DMS114 treated with DMSO at 0.1 percent for 48 hours (cell line): ENCODE measurements around the gene TNKS1BP1.

Source experiments
- DNase-seq: peaks from one replicate; lab custom pipeline; 2025; ENCODE audit not compliant: unreplicated experiment; lab: John Stamatoyannopoulos, UW

The TNKS1BP1 gene

DNA sequence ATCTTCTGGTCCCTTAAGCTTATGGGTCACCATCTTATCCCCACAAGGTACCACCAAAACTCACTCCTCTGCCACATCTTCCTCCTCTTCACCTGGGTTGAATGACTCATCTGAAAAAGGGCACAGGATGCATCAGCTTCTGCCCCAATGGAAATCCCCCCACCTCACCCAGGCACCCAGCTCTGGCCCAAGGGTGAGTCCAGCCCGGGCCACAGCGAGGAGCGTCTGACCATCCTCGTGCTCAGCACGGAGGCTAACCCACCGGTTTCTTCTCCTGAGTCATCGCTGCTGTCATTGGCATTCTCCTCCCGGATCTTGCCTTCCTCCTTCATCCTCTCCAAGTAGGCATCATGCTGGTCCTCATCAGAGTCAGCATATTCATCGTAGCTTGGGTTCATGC is 5.3 kb upstream of the TNKS1BP1 start:
- DNase-seq, result no peak

DNA sequence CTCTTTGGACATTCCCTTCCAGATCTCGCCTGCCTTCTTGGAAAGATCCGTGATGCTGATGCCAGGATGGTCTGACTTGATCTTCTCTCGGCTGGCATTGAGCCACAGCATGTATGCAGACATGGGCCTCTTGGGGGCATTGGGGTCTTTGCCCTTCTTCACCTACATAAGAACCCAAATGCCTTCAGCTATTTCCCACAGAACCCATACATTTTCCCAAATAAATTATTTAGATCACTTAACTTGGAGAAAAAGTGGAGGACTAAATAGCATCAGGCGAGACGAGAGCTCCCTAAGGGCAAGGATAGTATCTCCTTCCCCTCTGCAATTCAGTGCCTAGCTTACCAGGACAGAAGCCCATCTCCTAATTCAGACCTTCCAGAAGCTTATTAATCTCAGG is 3.0 kb upstream of the TNKS1BP1 start:
- DNase-seq, result no peak

DNA sequence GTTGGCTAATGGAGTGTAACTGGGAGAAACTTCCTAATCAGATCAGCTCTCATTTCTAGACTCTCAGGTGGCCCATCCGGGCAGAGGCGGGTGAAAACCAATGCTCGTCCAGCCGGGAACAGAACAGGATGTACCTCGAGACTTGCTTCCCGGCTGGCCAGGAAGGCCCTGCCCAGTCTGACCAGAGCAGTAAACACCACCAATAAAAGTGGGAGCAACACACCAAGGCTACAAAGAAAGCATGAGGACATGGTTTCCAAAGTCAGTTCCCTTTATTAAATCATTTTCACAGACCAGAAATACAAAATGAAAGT is 940 bp upstream of the TNKS1BP1 start:
- DNase-seq, result no peak

DNA sequence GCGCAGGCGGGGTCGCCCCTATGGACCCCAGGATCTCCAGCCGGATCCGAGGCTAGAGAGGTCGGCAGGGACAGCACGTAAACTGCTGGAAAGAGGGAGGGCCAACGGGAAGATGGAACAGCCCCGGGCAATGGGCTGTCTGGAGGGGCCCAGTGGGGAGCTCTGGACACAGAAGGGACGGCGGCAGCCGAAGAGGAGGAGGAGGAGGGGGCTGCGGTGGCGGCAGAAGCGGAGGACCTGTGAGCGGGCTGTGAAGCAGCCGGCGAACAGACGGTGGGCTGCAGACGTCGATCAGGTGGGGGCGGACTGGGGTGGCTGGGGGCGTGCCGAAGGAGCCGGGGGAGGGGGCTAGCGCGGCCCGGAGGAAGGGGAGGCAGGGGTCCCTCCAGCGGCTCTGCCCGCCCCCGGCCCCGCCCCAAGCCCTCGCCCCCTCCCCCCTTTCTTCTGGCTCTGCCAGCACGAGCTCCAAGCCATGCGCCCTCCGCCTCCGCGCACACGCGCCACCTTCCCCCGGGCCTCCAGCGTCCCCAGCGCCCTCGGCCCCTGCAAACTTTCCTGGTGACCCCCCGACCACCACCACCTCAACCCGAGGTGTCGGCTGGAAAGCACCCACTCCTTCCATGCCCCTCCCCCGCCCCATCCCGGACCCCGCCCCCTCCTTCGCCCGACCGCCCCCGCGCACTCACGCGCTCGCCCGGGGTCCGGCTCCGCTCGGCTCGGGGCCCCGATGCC is 432 bp downstream of the TNKS1BP1 start:
- no peak for DNase-seq

DNA sequence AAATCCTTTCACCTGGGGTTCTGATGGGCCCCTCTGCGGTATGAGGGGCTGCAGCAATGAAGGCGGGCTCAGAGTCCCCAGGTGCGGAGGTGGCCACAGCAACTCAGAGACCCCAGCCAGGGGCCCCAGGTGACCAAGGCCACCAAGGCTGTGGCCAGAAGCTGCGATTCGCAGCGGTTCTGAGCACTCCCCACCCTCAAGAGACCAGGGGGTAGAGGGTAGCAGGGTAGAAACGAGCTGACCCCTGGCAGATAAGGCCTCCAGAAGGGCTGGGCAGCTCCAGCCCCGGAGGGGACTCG is 948 bp downstream of the TNKS1BP1 start:
- no peak for DNase-seq

DNA sequence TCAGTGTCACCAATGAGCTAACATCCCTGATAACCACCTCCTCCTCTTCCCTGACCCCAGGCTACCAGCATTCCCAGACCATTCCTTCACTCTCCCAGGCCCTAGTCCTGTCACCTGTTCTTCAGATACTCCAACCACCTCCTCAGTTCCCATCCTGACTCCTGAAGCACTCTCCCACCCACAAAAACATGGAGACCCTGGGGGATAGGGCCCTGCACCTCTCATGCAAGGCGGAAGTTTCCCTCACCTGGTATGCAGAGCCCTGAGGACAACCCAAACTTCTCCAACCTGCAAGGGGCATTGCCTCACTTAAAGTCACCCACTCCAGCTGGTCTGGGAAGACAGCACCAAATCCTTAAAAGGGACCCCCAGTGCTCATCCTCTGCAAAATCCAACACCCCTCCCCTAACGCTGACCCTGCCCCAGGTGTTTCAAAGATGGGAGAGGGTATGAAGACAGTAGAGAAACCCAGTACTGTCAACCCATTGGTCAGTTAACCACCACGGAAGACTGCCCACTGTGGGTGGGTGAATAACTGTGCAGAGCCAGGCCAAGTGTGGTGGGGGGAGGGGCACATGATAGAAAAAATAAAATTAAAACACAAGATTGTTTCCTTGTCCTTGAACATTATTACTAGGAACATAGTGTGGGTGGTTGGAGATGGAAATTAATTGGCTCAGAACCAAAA is 1.4 kb downstream of the TNKS1BP1 start:
- no peak for DNase-seq

DNA sequence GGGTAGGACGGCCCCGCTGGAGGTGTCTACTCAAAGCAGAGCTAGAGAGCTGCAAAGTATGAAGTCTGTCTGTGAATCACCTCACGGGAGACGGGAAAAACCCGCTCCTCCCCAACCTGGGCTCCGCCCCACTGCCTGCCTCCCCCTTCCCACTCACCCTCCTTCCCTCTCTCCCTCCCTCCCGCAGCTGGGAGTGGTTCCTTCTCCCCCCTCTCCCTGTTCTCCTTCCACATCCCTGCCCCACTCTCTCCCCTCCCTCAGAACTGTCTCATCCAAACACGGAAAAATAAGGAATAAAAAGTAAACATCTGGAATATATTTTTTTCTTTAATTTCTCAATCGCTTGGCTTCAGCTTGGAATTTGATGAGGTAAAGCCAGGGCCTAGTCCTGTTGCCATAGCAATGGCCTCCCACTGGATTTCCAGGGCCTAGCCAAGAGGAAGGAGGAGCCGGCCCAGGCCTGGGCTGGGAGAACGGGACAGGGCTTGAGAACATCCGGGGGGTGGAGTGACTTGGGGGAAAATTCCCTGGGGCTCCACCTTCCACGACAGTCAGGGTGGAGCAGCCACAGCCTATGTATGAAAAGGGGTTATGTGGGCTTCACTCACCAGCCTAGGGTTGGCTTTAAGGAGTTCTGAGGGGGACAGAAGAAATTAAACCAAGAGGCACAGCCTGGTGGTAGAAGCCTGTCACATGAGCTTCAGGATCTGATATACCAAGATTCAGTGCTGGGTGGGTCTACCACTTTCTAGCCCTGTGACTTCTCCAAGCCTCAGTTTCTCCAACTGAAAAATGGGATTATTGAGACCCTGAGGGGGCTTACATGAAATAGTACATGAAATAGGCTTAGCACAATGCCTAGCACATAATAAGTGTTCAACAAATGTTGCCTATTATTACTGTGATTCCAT is 2.2 kb downstream of the TNKS1BP1 start:
- DNase-seq, result no peak

DNA sequence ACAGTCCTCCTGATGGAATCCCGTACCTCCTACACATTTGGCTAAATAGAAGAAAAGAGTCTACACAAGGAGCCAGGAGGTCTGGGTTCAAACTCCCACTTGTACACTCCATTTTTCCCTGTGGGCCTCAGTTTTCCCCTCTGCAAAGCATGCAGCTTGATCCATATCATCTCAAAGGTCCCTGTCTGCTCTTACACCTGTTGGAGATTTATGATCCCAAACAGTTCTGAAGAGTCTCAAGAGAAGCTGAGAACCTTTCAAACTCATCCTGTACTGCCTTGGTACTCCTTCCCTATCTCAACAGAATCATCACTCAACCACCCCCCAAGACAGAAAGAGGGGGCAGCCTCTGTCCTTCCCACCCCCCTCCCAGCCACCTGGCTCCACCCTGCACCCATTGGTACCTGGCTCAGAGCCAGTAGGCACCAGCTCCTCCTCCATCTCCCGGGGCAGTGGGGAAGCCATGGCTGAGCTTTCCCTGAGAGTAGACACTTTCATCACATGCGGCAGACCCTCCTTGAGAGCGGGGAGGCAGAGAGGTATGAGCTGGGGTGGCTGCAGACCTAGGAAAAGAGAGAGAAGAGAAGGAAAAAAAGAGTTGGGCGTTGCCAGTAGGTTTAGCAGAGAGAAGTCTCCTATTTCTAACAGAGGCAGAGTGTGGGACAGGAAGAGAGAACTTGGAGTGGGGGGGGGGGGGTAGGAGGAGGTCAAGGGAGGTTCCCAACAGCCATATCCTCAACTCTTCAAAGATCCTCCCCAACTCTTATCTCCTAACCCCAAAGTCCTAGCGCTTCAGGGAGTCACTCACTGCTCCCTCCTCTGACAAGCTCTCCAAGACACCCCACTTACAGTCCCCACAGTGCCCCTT is 3.1 kb downstream of the TNKS1BP1 start:
- DNase-seq, result no peak

DNA sequence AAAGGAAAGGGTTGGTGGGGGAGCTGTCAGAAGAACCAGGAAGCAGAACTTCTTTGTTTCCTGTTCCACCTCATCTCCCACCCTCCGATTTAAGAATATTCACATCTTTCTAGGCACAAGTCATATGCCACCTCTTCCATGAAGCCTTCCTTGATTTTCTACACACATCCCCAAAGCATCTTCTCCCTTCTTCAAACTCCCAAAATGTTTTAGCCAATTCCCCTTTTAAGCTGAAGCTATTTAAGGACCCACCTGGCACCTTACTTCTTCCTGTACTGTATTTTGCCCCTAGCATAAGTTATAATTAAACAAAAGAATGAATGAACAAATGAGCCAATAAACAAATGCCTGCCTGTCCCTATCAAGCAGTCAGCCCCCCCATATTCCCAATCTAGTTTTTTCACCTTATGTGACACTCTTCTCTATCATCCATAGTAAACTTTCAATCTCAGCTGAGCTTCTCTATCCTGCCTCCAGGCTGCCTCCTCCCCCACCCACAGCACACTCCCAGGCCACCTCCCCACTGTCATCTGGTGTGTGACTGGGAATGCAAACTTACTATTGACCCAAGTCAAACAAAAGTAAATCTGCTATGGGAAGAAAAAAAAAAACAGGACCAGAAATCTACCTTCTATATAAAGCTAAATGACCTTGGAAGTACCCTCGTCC is 3.9 kb downstream of the TNKS1BP1 start:
- DNase-seq, result no peak

DNA sequence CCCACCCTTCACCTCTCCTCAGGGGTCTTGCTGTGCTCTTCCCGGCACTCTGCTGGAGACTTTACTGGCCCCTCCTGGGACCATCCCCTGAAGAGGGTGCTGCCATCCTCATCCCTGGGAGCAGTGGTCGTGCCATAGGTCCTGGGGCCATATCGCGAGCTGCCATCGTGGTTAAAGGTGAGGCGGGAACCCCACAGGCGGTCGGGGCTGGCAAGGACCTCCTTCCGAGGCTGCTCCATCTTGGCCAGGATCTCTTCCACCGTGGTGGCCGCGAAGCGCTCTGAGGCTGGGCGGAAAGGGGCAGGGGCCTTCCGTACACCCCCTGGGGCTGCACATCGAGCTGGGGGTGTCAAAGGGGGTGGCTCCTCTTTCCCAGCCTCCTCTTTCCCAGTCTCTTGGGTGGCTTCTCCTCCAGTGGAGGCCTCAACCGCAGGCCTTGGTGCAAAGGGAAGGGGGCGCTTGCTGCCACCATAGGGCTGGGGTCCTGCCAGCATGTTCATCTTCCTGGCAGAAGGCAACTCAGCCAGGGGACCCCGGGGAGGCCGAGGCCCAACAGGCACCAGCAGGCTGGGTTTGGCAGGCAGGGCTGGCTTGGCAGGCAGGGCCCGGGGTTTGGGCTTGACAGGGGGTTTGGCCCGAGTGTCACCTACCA is 4.6 kb downstream of the TNKS1BP1 start:
- no peak for DNase-seq

DNA sequence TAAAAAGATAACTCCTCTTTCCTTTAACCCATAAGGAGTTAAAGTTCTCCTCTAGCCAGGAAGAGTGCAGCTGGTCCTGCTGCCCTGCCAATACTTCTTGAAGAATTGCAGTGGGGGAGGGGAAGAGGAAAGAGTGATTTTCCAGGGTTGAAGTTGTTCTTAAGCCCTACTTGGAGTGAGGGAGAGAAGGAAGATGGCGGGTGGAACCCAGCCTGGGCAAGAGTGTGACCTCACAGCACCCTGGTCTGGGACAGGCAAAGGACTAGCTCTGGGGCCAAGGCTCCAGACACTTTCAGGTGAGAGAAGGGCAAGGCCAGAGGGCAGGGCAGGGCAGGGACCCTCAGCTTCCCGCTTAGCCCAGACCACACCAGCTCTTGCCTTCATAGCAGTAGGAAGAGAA is 6.6 kb downstream of the TNKS1BP1 start:
- no peak for DNase-seq

DNA sequence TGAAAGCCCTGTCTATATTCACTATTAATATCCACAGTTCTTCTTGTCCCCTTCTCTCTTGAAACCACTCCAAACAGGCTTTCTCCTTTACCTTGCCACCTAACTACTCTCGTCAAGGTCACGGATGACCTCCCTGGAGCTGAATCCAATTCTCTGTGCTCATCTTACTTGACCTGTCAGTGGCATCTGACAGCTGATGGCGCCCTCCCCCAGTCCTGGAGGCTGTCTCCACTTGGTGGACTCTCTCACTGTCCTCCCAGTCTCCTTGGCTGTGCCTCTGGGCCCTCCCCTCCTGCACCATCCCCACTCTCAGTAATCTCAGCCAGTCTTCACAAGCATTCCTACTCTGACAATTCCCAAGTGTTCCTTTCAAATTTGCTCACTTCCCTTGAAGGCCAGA is 8.7 kb downstream of the TNKS1BP1 start:
- no peak for DNase-seq

DNA sequence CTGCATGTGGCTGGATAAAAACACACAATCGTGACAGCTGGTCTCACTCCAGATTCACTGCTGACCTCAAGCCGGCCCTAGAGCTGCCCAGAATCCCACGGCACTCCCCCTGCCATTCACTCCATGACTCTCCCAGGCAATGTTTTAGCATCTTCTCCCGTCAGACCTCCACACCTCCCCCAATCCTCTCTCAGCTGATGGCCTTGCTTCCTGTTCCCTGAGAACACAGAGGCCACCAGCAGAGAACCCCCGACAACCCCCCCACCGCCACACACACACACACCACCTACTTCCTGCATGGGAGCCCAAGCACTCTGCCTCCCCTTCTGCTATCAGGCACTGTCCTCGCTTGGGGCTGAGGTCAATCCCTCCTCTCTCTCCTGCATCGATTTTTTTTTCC is 9.3 kb downstream of the TNKS1BP1 start:
- DNase-seq, result no peak

DNA sequence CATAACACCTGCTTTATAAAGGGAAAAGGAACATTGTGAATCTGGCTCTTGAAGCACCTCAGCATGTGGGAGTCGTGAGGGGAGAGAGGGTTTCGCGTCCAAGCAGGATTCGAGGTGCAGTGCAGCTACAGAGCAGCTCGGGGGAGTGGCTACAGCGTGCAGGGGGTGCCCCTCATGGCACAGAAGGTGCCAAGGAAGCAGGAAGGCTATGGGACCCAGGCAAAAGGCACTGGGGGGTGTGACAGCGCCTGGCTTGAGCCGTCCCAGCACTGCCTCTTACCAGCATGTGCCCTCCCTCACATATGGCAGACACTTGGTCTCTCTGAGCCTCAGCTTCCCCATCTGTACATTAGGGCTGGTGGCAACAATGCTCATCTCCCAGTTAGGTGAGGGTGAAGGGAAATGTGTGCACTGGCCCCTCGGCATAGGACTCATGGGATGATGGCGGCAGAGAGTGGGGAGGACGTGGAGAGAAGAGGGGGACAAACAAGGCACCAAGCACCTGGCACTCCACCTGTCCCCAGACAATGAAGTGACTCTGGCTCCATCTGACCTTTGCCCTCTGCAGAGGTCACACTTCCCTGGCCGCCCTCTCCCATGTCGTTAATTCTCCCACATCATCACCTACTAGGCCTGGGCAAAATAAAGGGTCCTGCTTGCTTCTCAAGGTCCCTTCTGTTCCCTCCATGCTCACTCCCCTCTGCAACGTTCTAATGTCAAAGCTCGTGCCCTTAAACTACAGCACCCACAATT is 10.4 kb downstream of the TNKS1BP1 start:
- no peak for DNase-seq

DNA sequence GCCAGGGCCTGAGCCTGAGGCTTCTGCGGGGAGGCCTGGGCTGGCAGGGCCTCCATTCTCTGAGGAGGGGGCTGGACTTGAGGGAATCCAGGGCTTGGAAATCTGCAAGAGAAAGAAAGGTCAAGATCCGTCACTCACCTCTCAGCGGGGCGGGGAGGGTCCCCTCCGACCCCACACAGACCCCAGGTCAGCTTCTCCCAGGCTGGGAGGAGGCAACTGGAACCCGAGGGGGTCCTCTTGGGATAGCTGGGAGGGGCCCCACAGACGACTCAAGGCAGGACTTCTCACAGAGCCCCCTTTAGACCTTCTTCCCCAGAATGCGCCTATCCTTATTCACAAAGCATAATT is 11.0 kb downstream of the TNKS1BP1 start:
- DNase-seq, result no peak

DNA sequence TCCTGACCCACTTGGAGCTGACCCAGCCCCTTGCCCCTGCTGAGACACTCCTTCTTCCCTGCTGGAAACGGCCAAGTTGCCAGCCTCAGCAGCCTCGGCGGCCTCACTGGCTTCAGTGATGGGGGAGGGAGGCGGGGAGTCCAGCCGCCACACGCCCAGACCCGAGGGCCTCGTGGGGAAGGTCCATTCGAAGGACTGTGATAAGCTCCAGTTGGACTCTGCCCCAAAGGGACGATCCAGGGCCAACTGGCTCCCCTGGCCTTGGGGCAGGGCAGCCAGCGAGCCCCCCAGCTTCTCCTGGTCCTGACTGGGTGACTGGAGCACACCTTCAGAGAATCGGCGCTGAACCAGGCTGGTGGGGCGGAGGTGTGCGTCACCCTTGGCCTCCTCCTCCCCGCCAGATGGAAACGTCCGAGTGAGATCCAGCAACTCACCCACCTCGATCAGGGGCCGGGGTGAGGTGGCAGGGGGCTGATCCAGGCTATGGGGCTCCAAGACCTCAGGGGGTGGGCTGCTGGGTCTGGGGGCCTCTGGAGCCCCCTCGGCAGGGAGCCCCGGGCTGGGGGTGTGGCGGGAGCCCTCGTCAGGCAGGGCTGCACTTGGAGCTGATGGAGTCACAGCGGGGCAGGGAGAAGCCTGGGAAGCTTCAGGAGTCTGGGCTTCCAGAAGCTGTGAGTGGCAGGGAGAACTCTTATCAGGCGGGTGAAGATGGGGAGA is 11.5 kb downstream of the TNKS1BP1 start:
- no peak for DNase-seq

DNA sequence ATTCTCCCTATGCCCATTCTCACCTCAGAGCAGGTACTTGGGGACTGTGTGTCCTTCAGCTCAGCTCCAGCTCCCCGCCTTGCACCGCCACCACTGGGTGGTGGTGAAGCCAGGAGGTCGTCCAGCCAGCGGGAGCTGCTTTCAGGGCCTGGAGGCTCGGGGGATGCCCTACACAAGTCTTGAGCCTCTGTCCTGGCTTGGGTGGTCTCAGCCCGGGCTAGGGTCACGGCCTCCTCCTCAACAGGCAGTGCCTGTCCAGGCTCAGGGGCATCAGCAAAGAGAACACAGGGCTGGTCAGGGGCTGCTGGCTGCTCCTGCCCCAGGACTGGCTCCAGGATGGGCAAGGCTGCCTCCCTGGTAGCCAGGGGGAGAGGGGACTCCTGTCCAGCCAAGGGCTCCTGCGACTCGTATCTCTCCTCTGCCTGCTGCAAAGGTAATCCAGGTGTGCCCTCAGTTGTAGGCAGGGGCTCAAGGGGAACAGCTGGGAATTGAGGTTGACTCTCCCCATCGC is 12.2 kb downstream of the TNKS1BP1 start:
- no peak for DNase-seq

DNA sequence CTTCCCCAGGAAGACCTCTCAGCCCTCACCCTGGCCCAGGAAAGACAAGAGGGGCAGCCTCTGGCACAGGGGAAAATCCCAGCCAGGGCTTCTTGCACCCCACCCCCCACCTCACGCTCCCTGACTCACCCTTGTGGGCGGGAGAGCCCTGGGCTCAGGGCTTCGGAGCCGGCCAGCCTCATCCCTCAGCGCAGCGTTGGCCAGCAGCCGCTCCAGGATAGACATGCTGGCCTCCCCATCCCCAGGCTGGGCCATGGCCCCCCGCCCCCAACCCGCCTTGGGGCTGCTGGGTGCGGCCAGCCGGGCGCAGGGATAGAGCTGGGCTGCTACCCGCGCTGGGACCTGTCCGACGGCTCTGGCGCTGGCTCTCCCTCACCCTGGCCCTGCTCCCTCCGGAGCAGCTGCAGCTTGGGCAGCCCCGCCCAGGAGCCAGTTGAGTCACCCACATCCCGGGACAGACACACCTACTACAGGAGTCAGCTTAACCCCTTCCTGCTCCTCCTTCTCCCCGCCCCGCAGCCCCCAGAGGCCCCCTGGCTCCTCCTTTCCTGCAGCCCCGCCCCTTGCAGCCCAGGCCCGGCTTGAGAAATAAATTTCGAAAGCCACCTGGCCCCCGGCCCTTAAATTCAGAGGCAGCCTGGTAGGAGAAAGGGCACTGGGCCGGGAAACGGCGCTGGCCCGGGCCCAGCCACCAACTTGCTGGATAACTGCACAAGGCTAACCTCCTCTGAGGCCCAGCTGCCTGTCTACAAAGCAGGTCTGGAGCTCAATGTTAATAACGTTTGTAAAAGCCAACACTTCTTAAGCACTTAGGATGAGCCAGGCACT is 13.4 kb downstream of the TNKS1BP1 start:
- DNase-seq, result no peak
